ENCODE data around the gene SAT1.

The SAT1 gene

GRCh38 chrX:23776363-23776762 lies 6.6 kb upstream of the SAT1 start:
- no peak for DNase-seq (ENCODE audit: low spot score)

GRCh38 chrX:23779025-23779424 lies 3.9 kb upstream of the SAT1 start:
- no peak for DNase-seq (ENCODE audit: low spot score)

- no peak for DNase-seq (ENCODE audit: low spot score)
Measured at GRCh38 chrX:23782455-23782854, 518 bp upstream of the SAT1 start.

- no peak for DNase-seq (ENCODE audit: low spot score)
Measured at GRCh38 chrX:23783589-23784469, 856 bp downstream of the SAT1 start.

- DNase-seq (ENCODE audit: low spot score): no peak
Measured at GRCh38 chrX:23784470-23785331, 1.7 kb downstream of the SAT1 start.

- no peak for DNase-seq (ENCODE audit: low spot score)
Measured at GRCh38 chrX:23785580-23785979, 2.6 kb downstream of the SAT1 start.

GRCh38 chrX:23786268-23786815 lies 3.4 kb downstream of the SAT1 start:
- DNase-seq (ENCODE audit: low spot score): no peak

GRCh38 chrX:23787745-23788118 lies 4.8 kb downstream of the SAT1 start:
- DNase-seq (ENCODE audit: low spot score): no peak

- no peak for DNase-seq (ENCODE audit: low spot score)
Measured at GRCh38 chrX:23788521-23788920, 5.5 kb downstream of the SAT1 start.

- no peak for DNase-seq (ENCODE audit: low spot score)
Measured at GRCh38 chrX:23788946-23789345, 6.0 kb downstream of the SAT1 start.

- DNase-seq (ENCODE audit: low spot score): no peak
Measured at GRCh38 chrX:23789386-23790154, 6.6 kb downstream of the SAT1 start.

GRCh38 chrX:23790155-23790497 lies 7.2 kb downstream of the SAT1 start:
- DNase-seq (ENCODE audit: low spot score): no peak

GRCh38 chrX:23792861-23793553 lies 10.0 kb downstream of the SAT1 start:
- no peak for DNase-seq (ENCODE audit: low spot score)

- DNase-seq (ENCODE audit: low spot score): no peak
Measured at GRCh38 chrX:23795221-23795620, 12.2 kb downstream of the SAT1 start.

GRCh38 chrX:23797371-23798128 lies 14.6 kb downstream of the SAT1 start:
- no peak for DNase-seq (ENCODE audit: low spot score)

GRCh38 chrX:23799469-23800065 lies 16.6 kb downstream of the SAT1 start:
- no peak for DNase-seq (ENCODE audit: low spot score)

- DNase-seq (ENCODE audit: low spot score): no peak
Measured at GRCh38 chrX:23802431-23802830, 19.5 kb downstream of the SAT1 start.

GRCh38 chrX:23803931-23804381 lies 21.0 kb downstream of the SAT1 start:
- DNase-seq (ENCODE audit: low spot score): no peak

- no peak for DNase-seq (ENCODE audit: low spot score)
Measured at GRCh38 chrX:23804578-23804977, 21.6 kb downstream of the SAT1 start.

- no peak for DNase-seq (ENCODE audit: low spot score)
Measured at GRCh38 chrX:23805389-23805788, 22.4 kb downstream of the SAT1 start.

Measured in HuH-7.5 (cell line).